HL-60/S4 treated with phorbol 12-myristate 13-acetate at 8.2 ng/mL for 4 days and 3 days (cell line): ENCODE data around the gene HSPBAP1.

Experiments used
- in situ Hi-C: fragments of 300-500 bp; cut with MboI; formaldehyde crosslinking; loops from 2 replicates; pipeline ENCODE4 v1.15.0; 2022; ENCODE audit warnings: low sequenced_read_pairs

The HSPBAP1 gene

GRCh38 chr3:122690096-122690495 is 103.5 kb downstream of the HSPBAP1 start:
- in situ Hi-C loops: no loop called here
